Left lung (tissue), 10 donors: Measurements from ENCODE around the gene AKNA. TPM values are rescaled to one million over a fixed set of nuclear protein-coding genes. Genes with fewer than 3 reads are reported as not detected.

Experiments
- ATAC-seq: fragments of 200-7000 bp; cut with Tn5 transposase; one replicate; pipeline ENCODE4 v1.9.1; 2020; ENCODE audit warnings: moderate library complexity
- DNase-seq, 4 donors: peaks; one replicate each; pipeline ENCODE4 v3.0.0-alpha.2; 2013 to 2020
- H3K27ac ChIP-seq, 2 donors: fragments of 200-600 bp; sonication (generic) in 1 of 2; one replicate each; pipeline versions ENCODE4 v1.5.0 to v1.8.0; 2020 to 2021
- H3K27me3 ChIP-seq, 2 donors: fragments of 200-600 bp; sonication (generic) in 1 of 2; one replicate each; pipeline versions ENCODE4 v1.5.0 to v1.8.0; 2020 to 2021
- H3K36me3 ChIP-seq, 2 donors: fragments of 200-600 bp; sonication (generic) in 1 of 2; one replicate each; pipeline versions ENCODE4 v1.5.0 to v1.8.0; 2020 to 2021
- H3K4me1 ChIP-seq, 2 donors: fragments of 200-600 bp; one replicate each; pipeline ENCODE4 v1.8.0; 2021
- H3K4me3 ChIP-seq, 2 donors: fragments of 200-600 bp; sonication (generic) in 1 of 2; one replicate each; pipeline versions ENCODE4 v1.5.0 to v1.8.0; 2020 to 2021; ENCODE audit warnings: mild to moderate bottlenecking in 1 of 2
- H3K9me3 ChIP-seq, 2 donors: fragments of 200-600 bp; sonication (generic) in 1 of 2; one replicate each; pipeline versions ENCODE4 v1.5.0 to v1.8.0; 2020 to 2021
- CTCF ChIP-seq, 2 donors: fragments of 200-600 bp; sonication (generic) in 1 of 2; IDR thresholded peaks; one replicate each; pipeline versions ENCODE4 v1.5.0 to v1.8.0; 2021; ENCODE audit warnings: antibody characterized with exemption in 2 of 2
- intact Hi-C, 2 donors: fragments of 100-400 bp; cut with DNase I; formaldehyde crosslinking; loops; one replicate each; pipeline versions ENCODE4 v1.11.2 to v1.14.2; 2022
- polyA plus RNA-seq, 6 donors: library from polyadenylated mRNA; unstranded; fragments of 120-200 nt; gene quantifications; one replicate each; pipeline ENCODE4 v1.2.1, GENCODE V29; 2013; ENCODE audit not compliant: insufficient read length in 6 of 6
- total RNA-seq, 2 donors: library from RNA; stranded (reverse); fragmentation: NEBNext Ultra II Directional; extraction: Animal tissue kit (Norgen Biotek cat#: 25700); gene quantifications; one replicate each; pipeline ENCODE4 v1.2.1, GENCODE V29; 2021
- donor health status: DM: no; HTN: yes; CAD: no.
- donor health status: DM: no; HTN: no; CAD: no.

The AKNA gene
- total and polyA plus RNA-seq, 8 donors: 25.1 to 55.3 (median 36.7) TPM

- H3K4me3 ChIP-seq: peak overlapping the region in 1 of 2 donors; percentile 65
- intact Hi-C loops: no loop called here
- peaks cover 30 to 98% of the 10 kb centered on the region in 2 donors for H3K4me1 ChIP-seq
- H3K27me3 ChIP-seq: no peaks in the 10 kb centered on the region
- H3K27ac ChIP-seq: peak overlapping the region; percentile 85 to 91
- no peaks in the 10 kb centered on the region for H3K9me3 ChIP-seq
- ATAC-seq (peak; percentile 60), DNase-seq (peak in 2 of 4 donors; percentile 87 to 88)
- TF ChIP-seq CTCF (IDR thresholded peaks at IDR 0.05): no peak
- peaks cover 0 to 9% of the 10 kb centered on the region in 2 donors for H3K36me3 ChIP-seq
Observed at GRCh38 chr9:114385397-114386181, 2.2 kb downstream of the AKNA start.

DNA sequence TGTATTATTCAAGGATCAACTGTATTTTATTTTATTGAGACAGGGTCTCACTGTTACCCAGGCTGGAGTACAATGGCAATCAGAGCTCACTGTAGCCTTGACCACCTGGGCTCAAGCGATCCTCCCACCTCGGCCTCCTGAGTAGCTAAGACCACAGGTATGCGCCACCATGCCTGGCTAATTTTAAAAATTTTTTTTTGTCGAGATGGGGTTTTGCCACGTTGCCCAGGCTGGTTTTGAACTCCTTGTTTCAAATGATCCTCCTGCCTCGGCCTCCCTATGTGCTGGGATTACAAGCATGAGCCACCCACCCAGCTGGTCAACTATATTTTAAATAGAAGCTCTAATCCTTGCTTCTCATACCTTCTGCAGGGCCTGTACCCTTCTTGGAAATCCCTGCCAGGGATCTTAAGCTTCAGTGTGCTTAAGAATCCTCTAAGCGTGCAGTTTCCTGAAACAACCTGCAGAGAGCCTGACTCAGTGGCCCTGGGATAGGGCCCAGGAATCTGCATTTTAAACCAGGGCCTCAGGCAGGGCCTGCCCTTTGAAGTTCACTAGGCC is 2.9 kb downstream of the AKNA start:
- H3K27ac ChIP-seq: peak overlapping the region; percentile 85 to 91
- intact Hi-C loops: no loop called here
- ATAC-seq: no peak
- peak overlapping the region in 1 of 2 donors; percentile 65 for H3K4me3 ChIP-seq
- H3K27me3 ChIP-seq: no peaks in the 10 kb centered on the region
- peaks cover 0 to 15% of the 10 kb centered on the region in 2 donors for H3K36me3 ChIP-seq
- DNase-seq: peak in 1 of 4 donors; percentile 26
- no peaks in the 10 kb centered on the region for H3K9me3 ChIP-seq
- no peak for TF ChIP-seq CTCF (IDR thresholded peaks at IDR 0.05)
- peaks cover 30 to 98% of the 10 kb centered on the region in 2 donors for H3K4me1 ChIP-seq

DNA sequence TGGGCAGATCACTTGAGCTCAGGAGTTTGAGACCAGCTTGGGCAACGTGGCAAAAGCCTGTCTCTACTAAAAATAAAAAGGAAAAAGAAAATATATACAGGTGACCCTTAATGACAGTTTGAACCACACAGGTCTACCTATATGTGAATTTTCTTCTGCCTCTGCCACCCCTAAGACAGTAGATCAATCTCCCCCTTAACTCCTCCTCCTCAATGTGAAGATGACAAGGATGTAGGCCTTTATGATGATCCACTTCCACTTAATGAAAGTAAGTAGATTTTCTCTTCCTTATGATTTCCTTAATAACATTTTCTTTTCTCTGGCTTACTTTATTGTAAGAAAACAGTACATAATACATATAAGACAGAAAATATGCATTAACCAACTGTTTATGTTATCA is 3.4 kb downstream of the AKNA start:
- H3K4me3 ChIP-seq: peak overlapping the region in 1 of 2 donors; percentile 65
- intact Hi-C loops: no loop called here
- TF ChIP-seq CTCF (IDR thresholded peaks at IDR 0.05): no peak

GRCh38 chr9:114383521-114384231 is 4.1 kb downstream of the AKNA start:
- DNase-seq (no peak), ATAC-seq (no peak)
- Histone ChIP-seq H3K27ac (peak overlapping the region; percentile 76 to 91), H3K4me1 (peaks cover 29 to 98% of the 10 kb centered on the region in 2 donors), H3K4me3 (peak overlapping the region in 1 of 2 donors; percentile 65), H3K36me3 (peaks cover 0 to 28% of the 10 kb centered on the region in 2 donors), H3K9me3 (no peaks in the 10 kb centered on the region), H3K27me3 (no peaks in the 10 kb centered on the region)
- intact Hi-C loops: no loop called here
- TF ChIP-seq CTCF (IDR thresholded peaks at IDR 0.05): no peak

More for the DNA sequence above, 3.4 kb downstream of the AKNA start:
- DNase-seq: no peak
- Histone ChIP-seq H3K27me3 (no peaks in the 10 kb centered on the region), H3K27ac (peak overlapping the region; percentile 85 to 91), H3K9me3 (no peaks in the 10 kb centered on the region), H3K4me1 (peaks cover 30 to 98% of the 10 kb centered on the region in 2 donors), H3K36me3 (peaks cover 0 to 21% of the 10 kb centered on the region in 2 donors)
- no peak for ATAC-seq
